Caco-2 (cell line): ENCODE measurements around the gene TBL1X. TPM values are rescaled to one million over a fixed set of nuclear protein-coding genes. Genes with fewer than 3 reads are reported as not detected.

Experiments used
- BruUV-seq: library from RNA; stranded (reverse); fragments of 400-500 nt; replicated peaks from 2 replicates; lab custom pipeline; 2021; lab: Mats Ljungman, UMichigan
- CTCF ChIA-PET: fragments of 300-600 bp; sonication (Branson Sonifier 250); formaldehyde crosslinking; loops from one replicate; lab custom pipeline; 2022; ENCODE audit warnings: antibody characterized with exemption; lab: Charles Lee
- POLR2A ChIA-PET: fragments of 300-600 bp; sonication (Branson Sonifier 250); formaldehyde crosslinking; loops from one replicate; lab custom pipeline; 2022; ENCODE audit warnings: antibody characterized with exemption; lab: Charles Lee
- DNase-seq, 2 experiments: peaks; one replicate each; pipeline versions ENCODE4 v3.0.0 to v3.0.0-alpha.2; 2020 to 2022
- H3K27me3 ChIP-seq: replicated peaks from 2 replicates; pipeline ENCODE4 v1.6.0; 2011; ENCODE audit warnings: low read length; ENCODE audit not compliant: control insufficient read depth, insufficient read depth
- H3K36me3 ChIP-seq: 2 replicates; pipeline ENCODE4 v1.5.1; 2011; ENCODE audit warnings: low read length; ENCODE audit not compliant: control insufficient read depth, insufficient read depth
- H3K4me1 ChIP-seq: fragments of 250-450 bp; sonication (Bioruptor Pico); 2 replicates; pipeline ENCODE4 v1.5.1; 2020; ENCODE audit warnings: mild to moderate bottlenecking
- H3K4me3 ChIP-seq: 2 replicates; pipeline ENCODE4 v1.5.1; 2011; ENCODE audit warnings: low read depth, mild to moderate bottlenecking, control low read depth, low read length
- H3K9me3 ChIP-seq: fragments of 250-450 bp; sonication (Bioruptor Pico); 2 replicates; pipeline ENCODE4 v1.5.1; 2020; ENCODE audit warnings: mild to moderate bottlenecking, moderate library complexity
- H3K27ac Mint-ChIP-seq: one replicate; pipeline ENCODE4 v1.8.0; 2022; ENCODE audit warnings: mixed read lengths; ENCODE audit not compliant: unreplicated experiment
- H3K27me3 Mint-ChIP-seq: one replicate; pipeline ENCODE4 v1.8.0; 2022; ENCODE audit warnings: mixed read lengths; ENCODE audit not compliant: insufficient read depth, unreplicated experiment
- H3K36me3 Mint-ChIP-seq: one replicate; pipeline ENCODE4 v1.8.0; 2022; ENCODE audit warnings: mild to moderate bottlenecking, mixed read lengths; ENCODE audit not compliant: insufficient read depth, unreplicated experiment
- H3K4me1 Mint-ChIP-seq: one replicate; pipeline ENCODE4 v1.8.0; 2022; ENCODE audit warnings: low read depth, mixed read lengths; ENCODE audit not compliant: unreplicated experiment
- H3K4me3 Mint-ChIP-seq: one replicate; pipeline ENCODE4 v1.8.0; 2022; ENCODE audit warnings: mild to moderate bottlenecking, moderate library complexity, mixed read lengths; ENCODE audit not compliant: unreplicated experiment
- H3K9me3 Mint-ChIP-seq: one replicate; pipeline ENCODE4 v1.8.0; 2022; ENCODE audit warnings: mixed read lengths; ENCODE audit not compliant: unreplicated experiment
- CTCF ChIP-seq, 2 experiments: fragments of 200-600 bp in 1 of 2; IDR thresholded peaks; 1 replicate in 1 of 2; 2 replicates in 1 of 2; pipeline versions ENCODE4 v1.5.1 to v1.8.0; 2011 to 2022; ENCODE audit warnings: antibody characterized with exemption in 1 of 2, control low read depth in 1 of 2, inconsistent platforms in 1 of 2, low read depth in 1 of 2, low read length in 1 of 2, mild to moderate bottlenecking in 1 of 2, moderate library complexity in 1 of 2; ENCODE audit not compliant: insufficient read depth in 1 of 2, severe bottlenecking in 1 of 2, unreplicated experiment in 1 of 2
- intact Hi-C: fragments of 100-400 bp; cut with micrococcal nuclease; formaldehyde crosslinking; loops from one replicate; pipeline ENCODE4 v1.10.0; 2022; ENCODE audit not compliant: unreplicated experiment
- total RNA-seq: library from RNA; stranded (reverse); gene quantifications from 2 replicates; pipeline ENCODE4 v1.2.3, GENCODE V29; 2022

Gene TBL1X
- total RNA-seq, 1 experiment from 2014 or later: 84.2 TPM

GRCh38 chrX:9595174-9595573 is 130.3 kb downstream of the TBL1X start:
- Mint-ChIP-seq H3K4me1 (no peaks in the 10 kb centered on the region), H3K36me3 (peaks cover 12% of the 10 kb centered on the region), H3K9me3 (no peaks in the 10 kb centered on the region), H3K27ac (no peak overlapping the region), H3K4me3 (no peak overlapping the region), H3K27me3 (no peaks in the 10 kb centered on the region)
- H3K4me1 ChIP-seq: no peaks in the 10 kb centered on the region
- intact Hi-C loops: no loop called here
- H3K4me3 ChIP-seq: no peak overlapping the region
- ChIA-PET POLR2A (no interaction called here), CTCF (no interaction called here)
- no peak for DNase-seq
- no peaks in the 10 kb centered on the region for H3K9me3 ChIP-seq
- no peak for TF ChIP-seq CTCF (IDR thresholded peaks at IDR 0.05; ENCODE audit: insufficient read depth in 1 of 2, low read depth in 1 of 2, low read length in 1 of 2, severe bottlenecking in 1 of 2, unreplicated experiment in 1 of 2)
- BruUV-seq: no TSS peak
- no peaks in the 10 kb centered on the region for H3K27me3 ChIP-seq
- H3K36me3 ChIP-seq: no peaks in the 10 kb centered on the region

- Histone ChIP-seq H3K9me3 (no peaks in the 10 kb centered on the region), H3K4me3 (no peak overlapping the region), H3K4me1 (no peaks in the 10 kb centered on the region), H3K36me3 (no peaks in the 10 kb centered on the region), H3K27me3 (no peaks in the 10 kb centered on the region)
- Mint-ChIP-seq H3K27me3 (no peaks in the 10 kb centered on the region), H3K4me1 (no peaks in the 10 kb centered on the region), H3K4me3 (no peak overlapping the region), H3K9me3 (no peaks in the 10 kb centered on the region), H3K36me3 (peaks cover 6% of the 10 kb centered on the region), H3K27ac (no peak overlapping the region)
- POLR2A ChIA-PET: no interaction called here
- intact Hi-C loops: no loop called here
- no peak for TF ChIP-seq CTCF (IDR thresholded peaks at IDR 0.05; ENCODE audit: insufficient read depth in 1 of 2, low read depth in 1 of 2, low read length in 1 of 2, severe bottlenecking in 1 of 2, unreplicated experiment in 1 of 2)
- DNase-seq: no peak
- BruUV-seq: no TSS peak
- CTCF ChIA-PET: no interaction called here
These were observed 132.0 kb downstream of the TBL1X start for GRCh38 chrX:9596837-9597236.

- ChIA-PET CTCF (no interaction called here), POLR2A (no interaction called here)
- Histone ChIP-seq H3K27me3 (no peaks in the 10 kb centered on the region), H3K4me1 (no peaks in the 10 kb centered on the region), H3K36me3 (no peaks in the 10 kb centered on the region), H3K4me3 (no peak overlapping the region), H3K9me3 (no peaks in the 10 kb centered on the region)
- H3K4me3 Mint-ChIP-seq: no peak overlapping the region
- H3K27me3 Mint-ChIP-seq: no peaks in the 10 kb centered on the region
- H3K4me1 Mint-ChIP-seq: no peaks in the 10 kb centered on the region
- H3K27ac Mint-ChIP-seq: no peak overlapping the region
- no peak for DNase-seq
- no peak for TF ChIP-seq CTCF (IDR thresholded peaks at IDR 0.05; ENCODE audit: insufficient read depth in 1 of 2, low read depth in 1 of 2, low read length in 1 of 2, severe bottlenecking in 1 of 2, unreplicated experiment in 1 of 2)
- H3K36me3 Mint-ChIP-seq: peaks cover 6% of the 10 kb centered on the region
- no peaks in the 10 kb centered on the region for H3K9me3 Mint-ChIP-seq
- intact Hi-C loops: no loop called here
- BruUV-seq: no TSS peak
These were observed 132.6 kb downstream of the TBL1X start for GRCh38 chrX:9597361-9598035.
